ENCODE data around the gene ZNHIT1. TPM values are rescaled to one million over a fixed set of nuclear protein-coding genes. Genes with fewer than 3 reads are reported as not detected.
"Not testable (repeated sequence)": the region's sequence is repeated elsewhere in the genome, so short reads cannot be mapped to it uniquely, and the experiment has no call there.

The ZNHIT1 gene
- total RNA-seq, 2 donors from 2014 or later, result 57.6 to 57.8 TPM

- Mint-ChIP-seq H3K36me3 (peaks cover 17% of the 10 kb centered on the region), H3K4me1 (ENCODE audit: low read depth in 2 of 2) (peaks cover 38 to 43% of the 10 kb centered on the region in 2 donors), H3K9me3 (no peaks in the 10 kb centered on the region), H3K27ac (no peak overlapping the region), H3K4me3 (no peak overlapping the region), H3K27me3 (no peaks in the 10 kb centered on the region)
- no peak for ATAC-seq
- no peak for DNase-seq (ENCODE audit: low spot score)
These were observed 30.3 kb downstream of the ZNHIT1 start for GRCh38 chr7:101248276-101248675.

- ATAC-seq, result no peak
- no peaks in the 10 kb centered on the region for H3K9me3 Mint-ChIP-seq
- peak overlapping the region; percentile 91 to 99 for H3K27ac Mint-ChIP-seq
- peaks cover 25 to 27% of the 10 kb centered on the region in 2 donors for H3K4me1 Mint-ChIP-seq (ENCODE audit: low read depth in 2 of 2)
- DNase-seq (ENCODE audit: low spot score), result no peak
- H3K4me3 Mint-ChIP-seq, result peak overlapping the region; percentile 95
- peaks cover 17% of the 10 kb centered on the region for H3K36me3 Mint-ChIP-seq
- H3K27me3 Mint-ChIP-seq, result no peaks in the 10 kb centered on the region
These were observed 32.4 kb downstream of the ZNHIT1 start for GRCh38 chr7:101250324-101250723.

- H3K4me1 Mint-ChIP-seq (ENCODE audit: low read depth in 2 of 2), result peaks cover 22 to 24% of the 10 kb centered on the region in 2 donors
- H3K36me3 Mint-ChIP-seq, result peaks cover 17% of the 10 kb centered on the region
- H3K27me3 Mint-ChIP-seq, result peaks cover 0 to 3% of the 10 kb centered on the region in 2 donors
- ATAC-seq (peak; percentile 100), DNase-seq (ENCODE audit: low spot score) (peak; percentile 100)
- peak overlapping the region; percentile 95 for H3K4me3 Mint-ChIP-seq
- no peaks in the 10 kb centered on the region for H3K9me3 Mint-ChIP-seq
- peak overlapping the region; percentile 91 to 99 for H3K27ac Mint-ChIP-seq
These were observed 34.1 kb downstream of the ZNHIT1 start for GRCh38 chr7:101251871-101252659.

- not testable (repeated sequence) for H3K4me3 Mint-ChIP-seq; DNase-seq (ENCODE audit: low spot score); H3K9me3 Mint-ChIP-seq; H3K27ac Mint-ChIP-seq; ATAC-seq; H3K27me3 Mint-ChIP-seq
- peaks cover 19% of the 10 kb centered on the region in 2 donors for H3K4me1 Mint-ChIP-seq (ENCODE audit: low read depth in 2 of 2)
- peaks cover 14% of the 10 kb centered on the region for H3K36me3 Mint-ChIP-seq
These were observed 35.2 kb downstream of the ZNHIT1 start for GRCh38 chr7:101253199-101253598.

GRCh38 chr7:101255796-101256195, 37.8 kb downstream of the ZNHIT1 start:
- Mint-ChIP-seq H3K4me3 (no peak overlapping the region), H3K27me3 (peaks cover 0 to 3% of the 10 kb centered on the region in 2 donors), H3K4me1 (ENCODE audit: low read depth in 2 of 2) (peaks cover 7 to 9% of the 10 kb centered on the region in 2 donors), H3K9me3 (no peaks in the 10 kb centered on the region), H3K36me3 (peaks cover 6% of the 10 kb centered on the region), H3K27ac (no peak overlapping the region)
- no peak for DNase-seq (ENCODE audit: low spot score)
- no peak for ATAC-seq

GRCh38 chr7:101258243-101258731, 40.3 kb downstream of the ZNHIT1 start:
- Mint-ChIP-seq H3K4me3 (no peak overlapping the region), H3K9me3 (no peaks in the 10 kb centered on the region), H3K27me3 (peaks cover 0 to 3% of the 10 kb centered on the region in 2 donors), H3K4me1 (ENCODE audit: low read depth in 2 of 2) (no peaks in the 10 kb centered on the region), H3K36me3 (no peaks in the 10 kb centered on the region), H3K27ac (no peak overlapping the region)
- ATAC-seq (no peak), DNase-seq (ENCODE audit: low spot score) (no peak)

- DNase-seq (ENCODE audit: low spot score); H3K4me3 Mint-ChIP-seq; ATAC-seq; H3K27ac Mint-ChIP-seq; H3K4me1 Mint-ChIP-seq (ENCODE audit: low read depth in 2 of 2); H3K9me3 Mint-ChIP-seq; H3K36me3 Mint-ChIP-seq: not testable (repeated sequence)
- H3K27me3 Mint-ChIP-seq, result peaks cover 6 to 11% of the 10 kb centered on the region in 2 donors
These were observed 46.2 kb downstream of the ZNHIT1 start for GRCh38 chr7:101264102-101264706.

- Mint-ChIP-seq H3K4me1 (ENCODE audit: low read depth in 2 of 2) (no peaks in the 10 kb centered on the region), H3K27me3 (peaks cover 6 to 11% of the 10 kb centered on the region in 2 donors)
These were observed 47.9 kb downstream of the ZNHIT1 start for GRCh38 chr7:101265622-101266516.

GRCh38 chr7:101269664-101270063, 51.7 kb downstream of the ZNHIT1 start:
- no peaks in the 10 kb centered on the region for H3K36me3 Mint-ChIP-seq
- peaks cover 12 to 21% of the 10 kb centered on the region in 2 donors for H3K27me3 Mint-ChIP-seq
- H3K27ac Mint-ChIP-seq, result no peak overlapping the region
- H3K9me3 Mint-ChIP-seq, result no peaks in the 10 kb centered on the region
- ATAC-seq (no peak), DNase-seq (ENCODE audit: low spot score) (no peak)
- H3K4me3 Mint-ChIP-seq, result no peak overlapping the region
- H3K4me1 Mint-ChIP-seq (ENCODE audit: low read depth in 2 of 2), result no peaks in the 10 kb centered on the region

More at GRCh38 chr7:101265622-101266516, 47.9 kb downstream of the ZNHIT1 start:
- no peak overlapping the region for H3K4me3 Mint-ChIP-seq
- H3K36me3 Mint-ChIP-seq, result no peaks in the 10 kb centered on the region
- DNase-seq (ENCODE audit: low spot score) (no peak), ATAC-seq (no peak)
- H3K27ac Mint-ChIP-seq, result no peak overlapping the region
- H3K9me3 Mint-ChIP-seq, result no peaks in the 10 kb centered on the region

GRCh38 chr7:101271021-101271420, 53.1 kb downstream of the ZNHIT1 start:
- H3K27ac Mint-ChIP-seq, result no peak overlapping the region
- DNase-seq (ENCODE audit: low spot score) (no peak), ATAC-seq (no peak)
- H3K9me3 Mint-ChIP-seq, result no peaks in the 10 kb centered on the region
- peaks cover 7 to 12% of the 10 kb centered on the region in 2 donors for H3K27me3 Mint-ChIP-seq
- H3K4me1 Mint-ChIP-seq (ENCODE audit: low read depth in 2 of 2), result no peaks in the 10 kb centered on the region
- no peak overlapping the region for H3K4me3 Mint-ChIP-seq
- H3K36me3 Mint-ChIP-seq, result no peaks in the 10 kb centered on the region

GRCh38 chr7:101273206-101273605, 55.2 kb downstream of the ZNHIT1 start:
- H3K36me3 Mint-ChIP-seq, result no peaks in the 10 kb centered on the region
- no peak overlapping the region for H3K27ac Mint-ChIP-seq
- H3K4me3 Mint-ChIP-seq, result no peak overlapping the region
- no peaks in the 10 kb centered on the region for H3K9me3 Mint-ChIP-seq
- no peak for ATAC-seq
- peaks cover 6 to 10% of the 10 kb centered on the region in 2 donors for H3K27me3 Mint-ChIP-seq
- no peak for DNase-seq (ENCODE audit: low spot score)
- no peaks in the 10 kb centered on the region for H3K4me1 Mint-ChIP-seq (ENCODE audit: low read depth in 2 of 2)
